ENCODE results near the gene TTC28. TPM values are rescaled to one million over a fixed set of nuclear protein-coding genes. Genes with fewer than 3 reads are reported as not detected.

The TTC28 gene
- total RNA-seq, 1 experiment from 2014 or later = 0.12 TPM

- Histone ChIP-seq H3K27me3 (ENCODE audit: insufficient read depth, low read length) (peaks cover 36% of the 10 kb centered on the region), H3K79me2 (ENCODE audit: insufficient read depth, low read length) (no peaks in the 10 kb centered on the region), H3K36me3 (ENCODE audit: control insufficient read depth in 1 of 2, insufficient read depth in 2 of 2, low read length in 2 of 2) (no peaks in the 10 kb centered on the region), H3K27ac (ENCODE audit: low read depth, low read length) (no peak overlapping the region), H3K4me1 (ENCODE audit: control insufficient read depth in 1 of 2, insufficient read depth in 2 of 2, low read length in 2 of 2) (no peaks in the 10 kb centered on the region), H3K9me2 (ENCODE audit: insufficient read depth) (no peaks in the 10 kb centered on the region), H4K20me1 (ENCODE audit: insufficient read depth) (no peaks in the 10 kb centered on the region), H3K9ac (ENCODE audit: low read length) (no peak overlapping the region), H2AFZ (ENCODE audit: low read depth, low read length, poor library complexity, severe bottlenecking) (no peak overlapping the region), H3K4me3 (replicated peaks in 1 of 2; ENCODE audit: low read depth in 1 of 2, low read length in 2 of 2) (no peak overlapping the region), H3K9me3 (ENCODE audit: control insufficient read depth in 1 of 2, insufficient read depth in 1 of 2, low read depth in 1 of 2, low read length in 2 of 2) (no peaks in the 10 kb centered on the region), H3K4me2 (ENCODE audit: low read length) (no peak overlapping the region)
- no peak for ATAC-seq
- no peak for DNase-seq (ENCODE audit: low read depth, low spot score)
- ChIA-PET CTCF (no interaction called here), RAD21 (ENCODE audit: low non-redundant PET in 1 of 2, low total read pairs in 2 of 2, uncharacterized antibody in 2 of 2, unreplicated experiment in 2 of 2) (no interaction called here), POLR2A (no interaction called here)
- intact Hi-C loops (cut with micrococcal nuclease) = no loop called here
- no TSS peak for BruUV-seq (replicated peaks)
- TF ChIP-seq REST (IDR thresholded peaks at IDR 0.05; ENCODE audit: low read depth) (no peak), ZBTB33 (IDR thresholded peaks at IDR 0.05; ENCODE audit: extremely low read depth, insufficient replicate concordance, low read length) (no peak), CEBPB (IDR thresholded peaks at IDR 0.05; ENCODE audit: low read depth) (no peak), EGR1 (IDR thresholded peaks at IDR 0.05; ENCODE audit: low read depth) (no peak), CBX3 (IDR thresholded peaks at IDR 0.05; ENCODE audit: low read depth) (no peak), SIN3A (IDR thresholded peaks at IDR 0.05; ENCODE audit: low read depth) (no peak), POLR2A (IDR thresholded peaks at IDR 0.05; ENCODE audit: borderline replicate concordance, extremely low read depth, insufficient read depth, insufficient read length) (no peak), SRF (IDR thresholded peaks at IDR 0.05; ENCODE audit: low read depth) (no peak), ATF3 (IDR thresholded peaks at IDR 0.05) (no peak), RAD21 (IDR thresholded peaks at IDR 0.05; ENCODE audit: low read depth) (no peak), ZNF274 (IDR thresholded peaks at IDR 0.05; ENCODE audit: low read depth, low read length) (no peak), YY1 (IDR thresholded peaks at IDR 0.05; ENCODE audit: extremely low read depth, insufficient replicate concordance, low read depth, low read length) (no peak)
These were observed 631.9 kb downstream of the TTC28 start for GRCh38 chr22:28047740-28048139.
